Measurements from ENCODE around the gene CFAP20.

GRCh38 chr16:58176608-58177352, 47.6 kb upstream of the CFAP20 start:
- TF ChIP-seq, protein P1, sequence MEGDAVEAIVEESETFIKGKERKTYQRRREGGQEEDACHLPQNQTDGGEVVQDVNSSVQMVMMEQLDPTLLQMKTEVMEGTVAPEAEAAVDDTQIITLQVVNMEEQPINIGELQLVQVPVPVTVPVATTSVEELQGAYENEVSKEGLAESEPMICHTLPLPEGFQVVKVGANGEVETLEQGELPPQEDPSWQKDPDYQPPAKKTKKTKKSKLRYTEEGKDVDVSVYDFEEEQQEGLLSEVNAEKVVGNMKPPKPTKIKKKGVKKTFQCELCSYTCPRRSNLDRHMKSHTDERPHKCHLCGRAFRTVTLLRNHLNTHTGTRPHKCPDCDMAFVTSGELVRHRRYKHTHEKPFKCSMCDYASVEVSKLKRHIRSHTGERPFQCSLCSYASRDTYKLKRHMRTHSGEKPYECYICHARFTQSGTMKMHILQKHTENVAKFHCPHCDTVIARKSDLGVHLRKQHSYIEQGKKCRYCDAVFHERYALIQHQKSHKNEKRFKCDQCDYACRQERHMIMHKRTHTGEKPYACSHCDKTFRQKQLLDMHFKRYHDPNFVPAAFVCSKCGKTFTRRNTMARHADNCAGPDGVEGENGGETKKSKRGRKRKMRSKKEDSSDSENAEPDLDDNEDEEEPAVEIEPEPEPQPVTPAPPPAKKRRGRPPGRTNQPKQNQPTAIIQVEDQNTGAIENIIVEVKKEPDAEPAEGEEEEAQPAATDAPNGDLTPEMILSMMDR (conservative IDR thresholded peaks at IDR 0.05; ENCODE audit: low read depth, low read length): no peak
- TF ChIP-seq EZH2 (IDR thresholded peaks at IDR 0.05; ENCODE audit: low read length, unreplicated experiment) (no peak), EZH2phosphoT487 (IDR thresholded peaks at IDR 0.05; ENCODE audit: borderline replicate concordance, low read length) (no peak)
